MM.1S (cell line): ENCODE results near the gene KRTAP5-6.
A peak's percentile ranks its signal among the peaks of the same experiment; 100 is the strongest.

Source experiments
- DNase-seq: peaks from one replicate; pipeline ENCODE4 v3.0.0-alpha.2; 2015
- H2AFZ ChIP-seq: fragments of 300-600 bp; sonication (generic); 2 replicates; pipeline ENCODE4 v1.6.0; 2016; ENCODE audit warnings: antibody characterized with exemption, low read length
- H3F3A ChIP-seq: fragments of 300-600 bp; sonication (generic); 2 replicates; pipeline ENCODE4 v1.6.1; 2016; ENCODE audit warnings: mild to moderate bottlenecking, antibody characterized with exemption, low read length, moderate library complexity, mixed read lengths; ENCODE audit not compliant: insufficient read depth
- H3K27ac ChIP-seq: fragments of 300-600 bp; sonication (generic); 2 replicates; pipeline ENCODE4 v1.5.1; 2016; ENCODE audit warnings: mild to moderate bottlenecking, low read length
- H3K27me3 ChIP-seq: fragments of 300-600 bp; sonication (generic); replicated peaks from 2 replicates; pipeline ENCODE4 v1.6.0; 2016; ENCODE audit warnings: low read length; ENCODE audit not compliant: insufficient read depth
- H3K36me3 ChIP-seq: fragments of 300-600 bp; sonication (generic); replicated peaks from 2 replicates; pipeline ENCODE4 v1.6.1; 2016; ENCODE audit warnings: mild to moderate bottlenecking, low read length, mixed read lengths; ENCODE audit not compliant: insufficient read depth
- H3K4me1 ChIP-seq: fragments of 300-600 bp; sonication (generic); 2 replicates; pipeline ENCODE4 v1.6.1; 2016; ENCODE audit warnings: low read length, mixed read lengths
- H3K4me2 ChIP-seq: fragments of 300-600 bp; sonication (generic); 2 replicates; pipeline ENCODE4 v1.6.0; 2016; ENCODE audit warnings: low read depth, low read length
- H3K4me3 ChIP-seq: fragments of 300-600 bp; sonication (generic); 2 replicates; pipeline ENCODE4 v1.5.1; 2016; ENCODE audit warnings: low read length, mixed read lengths
- H3K79me2 ChIP-seq: fragments of 300-600 bp; sonication (generic); 2 replicates; pipeline ENCODE4 v1.6.1; 2016; ENCODE audit warnings: mixed run types, low read length, mixed read lengths
- H3K9ac ChIP-seq: fragments of 300-600 bp; sonication (generic); 2 replicates; pipeline ENCODE4 v1.6.1; 2016; ENCODE audit warnings: low read length, mixed read lengths
- H3K9me2 ChIP-seq: fragments of 300-600 bp; sonication (generic); replicated peaks from 2 replicates; pipeline ENCODE4 v1.6.1; 2016; ENCODE audit warnings: mild to moderate bottlenecking, low read length, mixed read lengths; ENCODE audit not compliant: insufficient read depth
- H3K9me3 ChIP-seq: fragments of 300-600 bp; sonication (generic); replicated peaks from 2 replicates; pipeline ENCODE4 v1.6.1; 2016; ENCODE audit warnings: mild to moderate bottlenecking, low read length, mixed read lengths; ENCODE audit not compliant: insufficient read depth
- H4K20me1 ChIP-seq: fragments of 300-600 bp; sonication (generic); 2 replicates; pipeline ENCODE4 v1.6.1; 2016; ENCODE audit warnings: mild to moderate bottlenecking, low read length, moderate library complexity, mixed read lengths; ENCODE audit not compliant: insufficient read depth
- CTCF ChIP-seq: fragments of 300-600 bp; sonication (generic); IDR thresholded peaks from 2 replicates; pipeline ENCODE4 v1.5.1; 2016; ENCODE audit warnings: antibody characterized with exemption, low read length, mixed read lengths
- EZH2 ChIP-seq: fragments of 300-600 bp; sonication (generic); optimal IDR thresholded peaks from 2 replicates; pipeline ENCODE3; 2017; ENCODE audit warnings: low read depth, mild to moderate bottlenecking, antibody characterized with exemption, low read length, mixed read lengths
- EZH2phosphoT487 ChIP-seq: fragments of 300-600 bp; sonication (generic); IDR thresholded peaks from 2 replicates; pipeline ENCODE4 v1.6.1; 2018; ENCODE audit warnings: antibody characterized with exemption, low read length

Gene KRTAP5-6

GRCh38 chr11:1667121-1667850 is 29.7 kb upstream of the KRTAP5-6 start:
- TF ChIP-seq EZH2phosphoT487, result no peak
- TF ChIP-seq CTCF, result no peak
- TF ChIP-seq EZH2, result no peak
- Histone ChIP-seq H2AFZ (no peak overlapping the region), H3K4me1 (no peaks in the 10 kb centered on the region), H3K9me3 (no peaks in the 10 kb centered on the region), H3K36me3 (no peaks in the 10 kb centered on the region), H3K79me2 (no peaks in the 10 kb centered on the region), H3K9me2 (no peaks in the 10 kb centered on the region), H4K20me1 (no peaks in the 10 kb centered on the region), H3K9ac (no peak overlapping the region), H3K4me2 (no peak overlapping the region), H3K4me3 (no peak overlapping the region), H3K27me3 (peaks cover 59% of the 10 kb centered on the region), H3F3A (no peaks in the 10 kb centered on the region), H3K27ac (no peak overlapping the region)
- no peak for DNase-seq

- no peaks in the 10 kb centered on the region for H3K36me3 ChIP-seq
- H2AFZ ChIP-seq, result no peak overlapping the region
- no peaks in the 10 kb centered on the region for H3K9me2 ChIP-seq
- no peaks in the 10 kb centered on the region for H4K20me1 ChIP-seq
- H3K27me3 ChIP-seq, result peaks cover 63% of the 10 kb centered on the region
- H3K4me1 ChIP-seq, result no peaks in the 10 kb centered on the region
- no peaks in the 10 kb centered on the region for H3K79me2 ChIP-seq
- H3K4me2 ChIP-seq, result no peak overlapping the region
- H3K9ac ChIP-seq, result no peak overlapping the region
- TF ChIP-seq CTCF (no peak), EZH2phosphoT487 (no peak), EZH2 (no peak)
- no peak overlapping the region for H3K4me3 ChIP-seq
- no peak for DNase-seq
- no peaks in the 10 kb centered on the region for H3K9me3 ChIP-seq
- H3F3A ChIP-seq, result no peaks in the 10 kb centered on the region
- no peak overlapping the region for H3K27ac ChIP-seq
Measured at GRCh38 chr11:1667906-1668305, 29.1 kb upstream of the KRTAP5-6 start.

GRCh38 chr11:1668911-1669473 is 28.0 kb upstream of the KRTAP5-6 start:
- no peak for DNase-seq
- no peaks in the 10 kb centered on the region for H4K20me1 ChIP-seq
- no peak overlapping the region for H3K4me3 ChIP-seq
- no peak overlapping the region for H2AFZ ChIP-seq
- peaks cover 69% of the 10 kb centered on the region for H3K27me3 ChIP-seq
- H3K27ac ChIP-seq, result no peak overlapping the region
- no peaks in the 10 kb centered on the region for H3K79me2 ChIP-seq
- no peaks in the 10 kb centered on the region for H3K9me3 ChIP-seq
- no peak overlapping the region for H3K4me2 ChIP-seq
- H3K36me3 ChIP-seq, result no peaks in the 10 kb centered on the region
- TF ChIP-seq CTCF, result no peak
- peak; percentile 77 for TF ChIP-seq EZH2
- H3K9ac ChIP-seq, result no peak overlapping the region
- no peaks in the 10 kb centered on the region for H3K9me2 ChIP-seq
- no peaks in the 10 kb centered on the region for H3K4me1 ChIP-seq
- H3F3A ChIP-seq, result no peaks in the 10 kb centered on the region
